AG20443 (cell line): ENCODE measurements around the gene NEK11.
A peak's percentile ranks its signal among the peaks of the same experiment; 100 is the strongest.

ENCODE experiments used
- DNase-seq: peaks from one replicate; pipeline ENCODE4 v3.0.0; 2012; ENCODE audit warnings: low spot score, mixed read lengths

The NEK11 gene

GRCh38 chr3:131141770-131142169, 115.1 kb downstream of the NEK11 start:
- DNase-seq, result no peak

DNA sequence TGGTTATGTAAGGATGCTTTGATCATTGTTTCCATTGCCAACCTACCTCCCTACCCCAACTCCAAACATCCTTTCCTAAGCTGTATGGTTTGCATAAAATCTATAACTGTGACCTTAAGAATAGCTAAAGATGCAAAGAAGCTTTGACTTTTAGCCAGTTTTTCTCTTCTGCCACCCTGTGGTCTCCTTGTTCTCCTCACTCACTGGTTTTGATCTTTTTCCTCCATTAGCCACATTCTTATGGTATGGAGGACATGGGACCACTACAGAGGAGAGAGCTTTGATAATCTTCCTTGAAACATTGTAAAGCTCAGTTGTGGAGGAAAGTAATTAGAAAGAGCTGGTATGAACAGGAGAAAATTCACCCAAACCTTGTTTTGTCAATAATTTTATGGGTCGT, 115.9 kb downstream of the NEK11 start:
- no peak for DNase-seq

GRCh38 chr3:131143802-131144201, 117.1 kb downstream of the NEK11 start:
- no peak for DNase-seq

DNA sequence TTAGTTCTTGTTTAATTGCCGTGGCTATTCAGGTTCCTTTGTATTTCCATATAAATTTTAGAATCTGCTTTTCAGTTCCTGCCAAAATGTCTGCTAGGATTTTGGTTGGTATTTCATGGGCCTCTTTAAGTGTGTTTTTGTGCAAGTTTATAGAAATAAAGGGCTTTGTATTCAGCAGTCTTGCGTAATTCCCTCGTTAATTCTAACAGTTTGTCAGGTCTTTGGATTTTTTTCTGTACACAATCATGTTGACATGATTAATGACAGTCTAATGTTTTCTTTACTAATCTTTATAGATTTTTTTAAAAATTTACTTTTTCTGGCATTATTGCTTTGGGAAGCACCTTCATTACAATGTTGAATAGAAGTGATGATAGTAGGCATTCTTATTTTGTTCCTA, 120.9 kb downstream of the NEK11 start:
- no peak for DNase-seq

GRCh38 chr3:131158434-131158833, 131.8 kb downstream of the NEK11 start:
- DNase-seq, result no peak

DNA sequence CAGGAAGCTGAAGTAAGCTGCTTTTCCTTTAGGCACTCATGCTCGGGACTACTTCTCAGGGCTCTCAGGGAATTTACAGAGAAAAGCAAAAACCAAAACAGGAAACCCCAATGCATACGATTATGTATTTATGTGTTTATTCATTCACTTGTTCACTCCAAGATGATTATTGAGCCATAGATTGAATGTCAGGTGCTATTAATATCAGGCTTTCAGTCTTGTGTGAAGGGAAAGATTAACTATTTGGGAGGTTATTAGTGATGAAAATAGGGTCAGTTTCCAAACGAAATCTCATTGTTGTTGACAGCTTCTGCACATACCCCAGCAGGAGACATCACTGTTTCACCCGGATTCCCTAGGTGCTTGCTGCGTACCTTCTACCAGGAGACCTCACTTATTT, 135.8 kb downstream of the NEK11 start:
- no peak for DNase-seq

DNA sequence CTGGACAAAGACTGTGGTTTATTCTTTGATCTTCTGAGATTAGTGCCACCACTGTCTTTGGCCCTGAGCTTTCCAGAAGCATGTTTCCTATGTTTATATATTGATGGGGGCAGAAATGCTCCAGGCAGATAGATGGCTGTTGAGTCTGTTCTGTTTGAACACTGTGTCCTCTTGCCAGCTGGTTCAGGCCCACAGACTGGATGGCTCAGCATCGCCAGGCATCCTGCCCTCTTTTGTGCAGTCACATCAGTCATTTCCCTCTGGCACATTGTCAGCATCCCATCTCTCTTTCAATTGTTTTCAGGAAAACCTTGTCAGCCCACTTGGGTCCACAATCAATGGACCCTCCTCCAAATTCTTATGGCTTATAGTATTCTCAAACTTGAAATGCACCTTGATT, 141.2 kb downstream of the NEK11 start:
- no peak for DNase-seq

GRCh38 chr3:131169331-131169730, 142.7 kb downstream of the NEK11 start:
- no peak for DNase-seq

- DNase-seq, result no peak
These were observed 146.0 kb downstream of the NEK11 start for GRCh38 chr3:131172502-131173200.

DNA sequence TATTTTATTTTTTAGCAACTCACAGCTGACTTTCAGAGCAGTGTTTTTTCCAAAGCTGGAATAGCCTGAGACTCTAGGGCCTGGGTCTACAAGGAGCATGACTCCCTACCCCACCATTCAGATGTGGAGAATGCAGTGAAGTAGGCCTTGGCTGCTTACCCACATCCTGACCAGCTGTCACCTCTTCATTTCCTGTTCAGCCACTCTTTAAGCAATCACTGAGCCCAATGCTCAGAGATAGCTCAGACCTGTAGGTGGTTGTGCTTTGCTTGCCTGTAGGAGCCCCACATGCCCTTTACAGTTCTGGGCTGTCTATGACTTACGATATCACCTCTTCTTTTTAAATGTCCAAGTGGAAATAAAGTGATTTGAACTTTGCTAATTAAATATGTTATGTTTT, 148.1 kb downstream of the NEK11 start:
- DNase-seq, result no peak

- DNase-seq, result no peak
These were observed 152.2 kb downstream of the NEK11 start for GRCh38 chr3:131178710-131179375.

- no peak for DNase-seq
These were observed 166.0 kb downstream of the NEK11 start for GRCh38 chr3:131192701-131193100.

- peak; percentile 17 for DNase-seq
These were observed 167.1 kb downstream of the NEK11 start for GRCh38 chr3:131193641-131194238.

DNA sequence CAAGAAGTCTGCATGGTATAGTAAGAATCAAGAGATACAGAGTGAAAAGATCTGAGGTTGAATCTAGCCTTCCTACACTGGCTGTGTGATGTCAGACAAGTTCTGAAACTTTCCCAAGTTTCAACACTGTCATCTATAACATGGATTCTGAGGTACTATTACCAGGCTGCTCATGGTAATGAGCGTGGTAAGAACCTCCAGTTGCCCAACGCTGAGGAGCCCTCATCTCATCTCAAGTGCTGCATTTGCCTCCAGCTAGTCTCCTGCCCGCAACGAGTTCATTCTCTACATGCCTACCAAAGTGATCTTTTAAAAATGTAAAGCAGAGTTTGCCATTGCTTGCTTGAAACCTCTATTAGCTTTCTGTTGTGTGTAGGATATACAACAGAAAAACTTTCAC, 168.1 kb downstream of the NEK11 start:
- DNase-seq, result no peak

GRCh38 chr3:131200636-131201199, 174.0 kb downstream of the NEK11 start:
- no peak for DNase-seq

- DNase-seq, result no peak
These were observed 189.7 kb downstream of the NEK11 start for GRCh38 chr3:131216330-131216729.

DNA sequence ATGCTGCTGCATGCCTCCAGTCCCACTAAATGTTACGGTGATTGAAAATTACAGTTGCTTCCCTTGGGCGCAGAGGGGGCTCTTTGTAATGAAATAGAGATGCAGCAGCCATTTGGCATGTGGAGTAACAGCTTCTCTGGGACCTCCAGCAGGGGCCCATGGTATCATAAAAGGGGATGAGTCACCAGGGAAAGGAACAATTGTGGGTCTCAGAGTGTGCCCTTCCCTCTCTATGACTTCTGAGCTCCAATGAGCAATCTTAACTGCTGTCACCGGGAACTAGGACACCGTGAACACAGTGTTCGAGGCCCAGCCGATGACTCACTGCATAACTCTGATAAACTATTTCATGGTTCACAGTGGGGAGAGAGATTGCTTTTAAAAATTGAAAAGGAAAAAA, 190.1 kb downstream of the NEK11 start:
- peak; percentile 78 for DNase-seq

DNA sequence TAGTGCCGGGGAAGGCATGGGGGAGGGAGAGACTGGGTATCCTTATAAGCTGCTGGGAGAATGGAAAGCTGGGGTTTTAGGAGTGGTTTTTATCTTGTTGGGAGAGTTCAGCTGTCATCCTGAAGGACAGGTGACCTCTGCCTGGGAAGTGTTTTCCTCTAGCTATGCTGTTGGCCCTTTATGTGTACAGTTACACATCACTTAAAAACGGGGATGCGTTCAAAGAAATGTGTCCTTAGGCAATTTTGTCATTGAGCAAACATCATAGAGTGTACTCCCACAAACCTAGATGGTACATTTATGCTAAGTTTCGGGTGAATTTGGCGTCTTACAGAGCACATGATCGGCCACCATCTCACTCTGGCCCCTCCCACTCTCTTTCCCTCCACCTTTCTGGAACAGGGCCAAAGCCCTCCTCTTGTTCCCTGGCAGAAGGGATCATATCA, 190.6 kb downstream of the NEK11 start:
- DNase-seq, result no peak

DNA sequence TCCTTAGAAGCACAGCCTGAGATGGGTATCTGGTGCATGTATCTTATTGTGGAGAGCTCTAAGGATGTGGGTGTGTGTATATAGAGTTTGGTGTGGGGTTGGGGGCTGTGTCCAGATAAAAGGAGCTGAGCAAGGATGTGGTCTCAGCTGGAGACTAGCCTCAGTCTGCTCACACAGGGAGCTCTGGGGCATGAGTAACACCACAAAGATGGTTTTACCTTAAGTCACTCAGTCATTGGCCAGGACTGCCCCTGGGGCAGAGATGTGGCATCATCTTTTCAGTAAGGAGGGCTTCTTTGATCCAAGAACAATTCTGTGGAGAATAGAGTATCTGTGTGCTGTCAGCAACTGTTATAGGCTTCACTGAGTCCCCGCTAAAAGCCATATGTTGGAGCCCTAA, 191.5 kb downstream of the NEK11 start:
- peak; percentile 13 for DNase-seq

GRCh38 chr3:131221731-131222130, 195.1 kb downstream of the NEK11 start:
- DNase-seq, result peak; percentile 57

GRCh38 chr3:131222599-131222998, 195.9 kb downstream of the NEK11 start:
- no peak for DNase-seq

DNA sequence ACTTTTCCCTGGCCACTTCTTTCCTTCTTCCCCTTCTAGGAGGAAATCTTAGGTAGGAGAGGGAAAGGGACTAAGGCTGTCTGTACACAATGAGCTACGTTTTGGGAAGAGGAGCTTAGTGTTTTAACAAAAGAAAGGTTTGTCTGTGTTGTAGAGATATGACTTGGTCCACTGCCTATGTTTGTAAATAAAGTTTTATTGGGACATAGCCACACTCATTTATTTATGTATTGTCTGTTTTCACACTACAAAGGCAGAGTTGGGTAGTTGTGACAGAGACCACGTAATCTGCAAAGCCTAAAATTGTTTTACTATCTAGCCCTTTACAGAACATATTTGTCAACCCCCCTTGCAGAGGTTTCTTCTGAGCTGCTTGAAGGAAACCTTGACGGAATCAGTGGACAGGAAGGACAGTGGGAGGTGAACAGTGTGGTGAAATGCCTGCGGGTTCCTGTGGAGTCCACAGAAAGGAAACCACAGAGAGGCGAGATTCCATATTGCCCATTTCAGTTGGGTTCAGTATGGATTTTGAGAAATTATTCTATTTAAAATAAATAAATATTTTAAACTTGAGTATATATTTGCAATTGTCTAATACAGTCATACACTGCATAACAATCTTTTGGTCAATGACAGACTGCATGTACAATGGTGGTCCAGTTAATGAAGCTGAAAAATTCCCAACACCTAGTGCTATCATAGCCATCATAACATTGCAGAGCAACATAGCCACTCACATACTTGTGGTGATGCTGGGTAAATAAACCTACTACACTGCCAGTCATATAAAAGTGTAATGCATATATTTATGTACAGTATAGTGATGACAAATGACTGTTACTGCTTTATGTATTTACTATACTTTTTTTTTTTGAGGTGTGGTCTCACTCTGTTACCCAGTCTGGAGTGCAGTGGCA, 197.0 kb downstream of the NEK11 start:
- no peak for DNase-seq
